KOPT-K1 (cell line): Measurements from ENCODE around the gene ITGA11.

Source experiments
- H3K27ac ChIP-seq: fragments of 200-600 bp; sonication (generic); 2 replicates; pipeline ENCODE4 v1.5.1; 2016; ENCODE audit warnings: antibody characterized with exemption, mild to moderate bottlenecking, low read depth, low read length; ENCODE audit not compliant: poor library complexity, severe bottlenecking
- H3K36me3 ChIP-seq: fragments of 200-600 bp; sonication (generic); 2 replicates; pipeline ENCODE4 v1.5.1; 2017; ENCODE audit warnings: antibody characterized with exemption, mild to moderate bottlenecking, low read length, moderate library complexity; ENCODE audit not compliant: insufficient read depth
- H3K9me3 ChIP-seq: fragments of 200-600 bp; sonication (generic); 2 replicates; pipeline ENCODE4 v1.5.1; 2017; ENCODE audit warnings: antibody characterized with exemption, low read length, mild to moderate bottlenecking; ENCODE audit not compliant: insufficient read depth, poor library complexity, severe bottlenecking

Gene ITGA11

DNA sequence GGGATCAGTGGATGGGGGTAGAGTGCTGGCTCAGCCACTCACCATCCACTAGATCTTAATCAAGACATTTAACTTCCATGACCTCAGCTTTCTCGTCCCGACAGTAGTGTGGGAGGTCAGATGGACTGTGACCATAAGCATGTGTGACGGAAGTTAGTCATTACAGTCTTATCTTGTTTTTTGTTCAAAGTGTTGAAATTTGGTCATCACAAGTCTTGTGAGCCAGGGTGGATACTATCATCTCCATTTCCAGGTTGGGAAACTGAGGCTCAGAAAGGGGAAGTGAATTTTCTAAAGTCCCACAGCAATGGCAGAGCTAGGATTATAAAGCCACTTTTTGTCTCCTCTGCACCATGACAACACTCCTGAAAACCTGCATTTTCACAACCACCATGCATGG lies 32.0 kb upstream of the ITGA11 start:
- no peaks in the 10 kb centered on the region for H3K36me3 ChIP-seq
- H3K9me3 ChIP-seq, result peaks cover 6% of the 10 kb centered on the region
- no peak overlapping the region for H3K27ac ChIP-seq

DNA sequence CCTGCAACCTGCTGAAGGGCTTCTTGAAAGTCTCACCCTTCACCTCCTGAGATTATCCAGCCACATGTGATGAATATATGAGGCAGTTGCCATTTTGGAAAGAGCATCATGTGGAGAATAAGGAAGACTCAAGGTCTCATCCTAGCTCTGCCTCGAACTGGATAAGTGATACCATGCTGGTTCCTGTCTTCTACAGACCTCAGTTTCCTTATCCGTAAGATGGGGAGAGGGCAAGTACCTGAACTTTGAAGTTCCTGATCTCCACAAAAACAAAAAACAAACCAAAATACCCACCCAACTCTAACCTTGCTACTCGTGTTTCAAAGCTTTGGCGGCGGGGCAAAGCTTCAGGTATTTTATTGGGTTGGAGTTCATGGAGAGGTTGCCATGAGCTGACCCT lies 31.5 kb upstream of the ITGA11 start:
- Histone ChIP-seq H3K27ac (no peak overlapping the region), H3K36me3 (no peaks in the 10 kb centered on the region), H3K9me3 (peaks cover 6% of the 10 kb centered on the region)

GRCh38 chr15:68460166-68460565 lies 28.2 kb upstream of the ITGA11 start:
- H3K27ac ChIP-seq, result no peak overlapping the region
- H3K36me3 ChIP-seq, result no peaks in the 10 kb centered on the region
- H3K9me3 ChIP-seq, result peaks cover 6% of the 10 kb centered on the region

- Histone ChIP-seq H3K27ac (no peak overlapping the region), H3K36me3 (no peaks in the 10 kb centered on the region), H3K9me3 (no peaks in the 10 kb centered on the region)
These were observed 18.2 kb upstream of the ITGA11 start for GRCh38 chr15:68450192-68450591.

DNA sequence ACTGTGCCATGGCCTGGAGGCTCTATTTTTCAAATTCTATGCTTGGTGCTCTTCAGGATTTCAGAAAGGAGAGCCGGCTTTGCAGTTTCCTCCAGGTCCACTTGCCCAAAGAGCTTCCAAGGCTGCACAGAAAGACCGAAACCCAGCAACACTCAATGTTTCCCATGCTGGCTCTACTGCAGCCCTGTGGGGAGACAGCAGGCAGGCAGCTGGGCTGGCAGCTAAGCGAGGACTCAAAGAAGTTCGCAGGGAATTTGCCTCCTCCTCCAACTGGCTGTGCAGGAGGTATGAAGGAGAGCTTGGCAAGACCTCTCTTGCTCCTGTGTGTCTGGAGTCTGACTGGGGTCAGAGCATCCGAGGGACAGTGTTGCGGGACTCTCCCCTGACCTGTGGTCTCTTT lies 17.4 kb upstream of the ITGA11 start:
- Histone ChIP-seq H3K27ac (no peak overlapping the region), H3K9me3 (no peaks in the 10 kb centered on the region), H3K36me3 (no peaks in the 10 kb centered on the region)

GRCh38 chr15:68447976-68448755 lies 16.2 kb upstream of the ITGA11 start:
- Histone ChIP-seq H3K36me3 (no peaks in the 10 kb centered on the region), H3K27ac (no peak overlapping the region), H3K9me3 (no peaks in the 10 kb centered on the region)

GRCh38 chr15:68447209-68447608 lies 15.2 kb upstream of the ITGA11 start:
- Histone ChIP-seq H3K9me3 (no peaks in the 10 kb centered on the region), H3K36me3 (no peaks in the 10 kb centered on the region), H3K27ac (no peak overlapping the region)

DNA sequence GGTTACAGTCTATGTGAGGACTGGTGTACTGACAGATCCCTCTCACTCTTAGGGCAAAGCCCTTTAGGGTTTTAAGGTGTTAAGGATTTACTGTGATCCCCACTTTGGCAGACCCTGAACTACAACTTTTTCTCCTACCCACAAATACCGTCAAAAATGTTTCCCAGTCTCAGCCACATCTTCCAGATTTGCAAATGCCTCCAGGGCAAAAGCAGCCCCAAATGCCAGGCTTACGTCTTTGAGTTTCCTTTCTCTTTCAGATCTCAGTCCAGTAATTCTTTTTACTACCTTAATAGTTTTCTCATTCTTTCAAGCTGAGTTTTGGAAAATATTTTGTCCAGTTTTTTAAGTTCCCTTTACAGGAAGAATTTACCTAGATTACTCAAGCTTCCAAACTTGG lies 13.4 kb upstream of the ITGA11 start:
- H3K36me3 ChIP-seq, result no peaks in the 10 kb centered on the region
- no peaks in the 10 kb centered on the region for H3K9me3 ChIP-seq
- no peak overlapping the region for H3K27ac ChIP-seq

DNA sequence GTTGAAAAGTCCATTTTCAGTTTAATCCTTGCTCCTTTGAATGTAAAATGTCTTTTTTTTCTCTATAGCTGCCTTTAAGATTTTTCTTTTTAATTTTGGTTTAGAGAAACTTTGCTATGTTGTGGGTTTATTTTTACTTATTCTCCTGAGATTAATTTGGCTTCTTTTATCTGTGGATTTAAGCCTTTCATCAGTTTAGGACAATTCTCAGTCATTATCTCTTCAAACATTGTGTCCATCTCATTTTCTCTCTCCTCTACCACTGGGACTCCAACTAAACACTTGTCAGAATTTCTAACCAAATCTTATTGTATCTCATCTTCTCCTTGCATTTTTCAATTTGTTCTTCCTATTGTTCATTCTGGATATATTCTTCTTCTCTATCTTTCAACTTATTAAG lies 12.4 kb upstream of the ITGA11 start:
- Histone ChIP-seq H3K36me3 (no peaks in the 10 kb centered on the region), H3K9me3 (no peaks in the 10 kb centered on the region), H3K27ac (no peak overlapping the region)

DNA sequence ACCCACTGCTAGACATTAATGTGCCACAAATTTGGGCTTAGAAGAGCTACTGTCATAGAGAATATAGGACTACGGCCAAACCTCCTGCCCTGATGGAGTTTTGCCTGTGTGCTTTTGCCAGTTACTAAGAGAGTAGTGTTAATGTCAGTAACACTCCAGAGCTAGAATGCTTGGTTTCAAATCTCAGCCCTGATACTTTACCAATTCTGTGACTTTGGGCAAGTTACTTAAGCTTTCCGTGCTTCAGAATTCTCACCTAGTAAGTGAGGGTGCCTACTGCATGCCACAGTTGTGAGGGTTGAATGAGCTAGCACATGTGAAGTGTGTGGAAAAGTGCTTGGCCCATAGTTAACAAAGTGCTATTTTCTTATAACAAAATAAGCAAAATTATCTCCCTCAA lies 10.9 kb upstream of the ITGA11 start:
- Histone ChIP-seq H3K27ac (no peak overlapping the region), H3K36me3 (no peaks in the 10 kb centered on the region), H3K9me3 (no peaks in the 10 kb centered on the region)

- H3K9me3 ChIP-seq, result no peaks in the 10 kb centered on the region
These were observed 10.1 kb upstream of the ITGA11 start for GRCh38 chr15:68442041-68442440.

DNA sequence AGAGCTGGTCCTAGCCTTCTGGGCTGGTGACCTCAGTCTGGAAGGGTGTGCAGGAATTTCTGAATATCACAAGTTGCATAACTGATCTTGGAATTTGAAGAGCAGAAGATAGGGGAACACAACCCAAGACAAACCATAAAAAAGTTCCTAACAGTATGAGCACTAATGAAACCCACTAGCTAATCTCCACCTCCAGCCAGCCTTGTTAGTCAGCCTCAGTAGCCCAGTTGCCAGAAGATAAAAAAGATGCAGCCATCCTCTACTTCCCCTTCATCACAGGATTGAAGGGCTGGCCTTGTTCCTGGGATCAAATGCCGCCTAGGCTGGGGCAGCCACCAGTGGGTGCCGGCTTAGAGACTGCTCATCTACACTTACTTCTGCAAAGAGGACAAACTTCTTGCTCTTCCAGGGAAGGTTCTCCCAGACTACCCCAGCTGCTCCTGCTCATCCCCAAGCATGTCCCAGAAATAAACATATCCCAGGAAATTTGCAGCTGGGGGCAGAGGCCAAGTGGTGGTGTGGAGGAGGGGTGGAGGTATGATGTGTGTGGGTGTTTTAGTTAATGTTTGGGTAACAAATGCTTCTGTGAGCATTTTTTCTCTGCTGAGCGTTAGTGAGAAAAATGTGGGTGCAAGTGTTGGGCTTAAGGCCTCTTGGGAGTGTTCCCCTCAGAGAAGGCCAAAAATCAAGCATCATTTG lies 9.2 kb upstream of the ITGA11 start:
- H3K27ac ChIP-seq, result no peak overlapping the region
- H3K36me3 ChIP-seq, result no peaks in the 10 kb centered on the region
- H3K9me3 ChIP-seq, result no peaks in the 10 kb centered on the region

More at GRCh38 chr15:68442041-68442440, 10.1 kb upstream of the ITGA11 start:
- no peak overlapping the region for H3K27ac ChIP-seq
- no peaks in the 10 kb centered on the region for H3K36me3 ChIP-seq

GRCh38 chr15:68440136-68440535 lies 8.2 kb upstream of the ITGA11 start:
- H3K36me3 ChIP-seq, result no peaks in the 10 kb centered on the region
- H3K27ac ChIP-seq, result no peak overlapping the region
- no peaks in the 10 kb centered on the region for H3K9me3 ChIP-seq

DNA sequence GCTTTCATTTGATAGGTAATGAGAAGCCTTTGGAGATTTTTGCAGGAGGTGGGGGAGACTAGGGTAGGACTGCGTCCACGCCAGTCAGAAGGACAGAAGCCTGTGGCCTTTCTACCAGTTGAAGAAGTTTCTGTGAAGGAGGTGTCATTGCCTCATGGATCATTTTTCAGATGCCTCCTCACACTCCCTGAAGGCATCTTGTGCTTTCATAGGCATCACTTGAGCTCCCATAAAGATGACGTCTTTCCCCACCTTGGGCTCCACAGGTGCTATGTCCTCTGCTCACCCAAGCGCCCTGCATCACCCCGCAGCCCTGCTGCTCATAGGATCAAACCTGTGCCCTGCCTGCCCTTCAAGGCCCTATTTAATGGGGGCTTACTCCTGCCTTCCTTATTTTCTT lies 7.5 kb upstream of the ITGA11 start:
- no peaks in the 10 kb centered on the region for H3K36me3 ChIP-seq
- no peak overlapping the region for H3K27ac ChIP-seq
- H3K9me3 ChIP-seq, result no peaks in the 10 kb centered on the region

DNA sequence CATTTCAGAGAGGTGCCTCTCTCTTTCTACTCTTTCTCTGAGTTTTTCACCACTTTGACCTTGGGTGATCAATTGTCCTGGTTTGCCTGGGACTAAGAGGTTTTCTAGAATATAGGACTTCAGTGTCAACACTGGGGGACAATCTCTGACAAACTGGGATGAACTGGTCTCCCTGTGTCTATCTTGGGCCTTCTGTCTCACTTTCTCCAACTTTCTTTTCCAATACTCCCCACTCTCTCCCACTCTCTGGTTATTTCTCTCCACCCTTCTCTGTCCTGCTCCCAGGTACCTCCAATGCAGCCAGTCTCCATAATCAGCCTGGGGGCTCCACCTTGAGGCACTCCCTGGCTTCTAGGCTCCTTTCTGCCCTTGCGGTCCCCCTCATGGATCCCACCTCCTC lies 4.7 kb upstream of the ITGA11 start:
- H3K36me3 ChIP-seq, result no peaks in the 10 kb centered on the region
- no peak overlapping the region for H3K27ac ChIP-seq
- H3K9me3 ChIP-seq, result no peaks in the 10 kb centered on the region

DNA sequence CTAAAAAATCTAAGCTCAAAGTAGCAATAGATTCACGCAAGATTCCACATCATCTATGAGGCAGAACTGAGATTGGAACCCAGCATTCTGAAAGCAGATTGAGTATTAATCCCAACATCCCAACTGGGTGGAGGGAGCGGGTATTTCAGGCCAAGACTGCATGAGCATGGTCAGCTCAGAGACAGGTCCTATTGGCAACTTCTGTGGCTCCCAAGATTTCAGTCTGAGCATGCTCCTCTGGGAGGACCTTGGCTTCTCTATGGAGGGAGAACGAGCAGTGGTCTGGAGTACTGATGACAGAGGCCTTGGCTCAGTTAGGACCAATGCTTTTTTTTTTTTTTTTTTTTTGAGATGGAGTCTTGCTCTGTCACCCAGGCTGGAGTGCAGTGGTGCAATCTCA lies 4.0 kb upstream of the ITGA11 start:
- H3K36me3 ChIP-seq, result no peaks in the 10 kb centered on the region
- H3K9me3 ChIP-seq, result no peaks in the 10 kb centered on the region
- no peak overlapping the region for H3K27ac ChIP-seq
